ENCODE data around the gene PARD3.
"Not testable (repeated sequence)": the region's sequence is repeated elsewhere in the genome, so short reads cannot be mapped to it uniquely, and the experiment has no call there.

The PARD3 gene

DNA sequence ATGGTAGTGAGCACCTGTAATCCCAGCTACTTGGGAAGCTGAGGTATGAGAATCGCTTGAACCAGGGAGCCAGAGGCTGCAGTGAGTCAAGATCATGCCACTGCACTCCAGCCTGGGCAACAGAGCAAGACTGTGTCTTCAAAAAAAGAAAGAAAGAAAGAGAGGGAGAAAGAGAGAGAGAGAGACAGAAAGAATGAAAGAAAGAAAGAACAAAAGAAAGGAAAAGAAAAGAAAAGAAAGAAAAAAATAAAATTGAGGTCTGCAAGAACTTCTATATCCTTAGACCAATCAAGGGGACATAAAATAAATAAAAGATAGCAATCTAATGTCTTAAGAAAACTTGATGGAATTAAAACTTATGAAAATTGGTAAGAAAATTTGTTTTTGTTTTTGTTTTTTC, 34.9 kb upstream of the PARD3 start:
- Histone ChIP-seq H3K9me3 (ENCODE audit: insufficient read depth, low read length) (no peaks in the 10 kb centered on the region), H3K4me2 (ENCODE audit: low read depth, low read length, poor library complexity, severe bottlenecking) (no peak overlapping the region), H3F3A (ENCODE audit: insufficient read depth) (no peaks in the 10 kb centered on the region), H3K9me2 (replicated peaks; ENCODE audit: insufficient read depth, low read length) (no peaks in the 10 kb centered on the region), H3K4me3 (ENCODE audit: insufficient read depth, low read length, poor library complexity, severe bottlenecking) (no peak overlapping the region), H3K27ac (ENCODE audit: low read depth, low read length) (no peak overlapping the region), H3K79me2 (ENCODE audit: insufficient read depth, low read length) (no peaks in the 10 kb centered on the region), H2AFZ (ENCODE audit: low read depth, low read length, severe bottlenecking) (no peak overlapping the region), H3K36me3 (ENCODE audit: low read length) (no peaks in the 10 kb centered on the region), H3K9ac (ENCODE audit: low read length) (no peak overlapping the region), H4K20me1 (ENCODE audit: low read depth, low read length) (no peaks in the 10 kb centered on the region), H3K27me3 (ENCODE audit: low read length) (no peaks in the 10 kb centered on the region)
- TF ChIP-seq, protein P1, sequence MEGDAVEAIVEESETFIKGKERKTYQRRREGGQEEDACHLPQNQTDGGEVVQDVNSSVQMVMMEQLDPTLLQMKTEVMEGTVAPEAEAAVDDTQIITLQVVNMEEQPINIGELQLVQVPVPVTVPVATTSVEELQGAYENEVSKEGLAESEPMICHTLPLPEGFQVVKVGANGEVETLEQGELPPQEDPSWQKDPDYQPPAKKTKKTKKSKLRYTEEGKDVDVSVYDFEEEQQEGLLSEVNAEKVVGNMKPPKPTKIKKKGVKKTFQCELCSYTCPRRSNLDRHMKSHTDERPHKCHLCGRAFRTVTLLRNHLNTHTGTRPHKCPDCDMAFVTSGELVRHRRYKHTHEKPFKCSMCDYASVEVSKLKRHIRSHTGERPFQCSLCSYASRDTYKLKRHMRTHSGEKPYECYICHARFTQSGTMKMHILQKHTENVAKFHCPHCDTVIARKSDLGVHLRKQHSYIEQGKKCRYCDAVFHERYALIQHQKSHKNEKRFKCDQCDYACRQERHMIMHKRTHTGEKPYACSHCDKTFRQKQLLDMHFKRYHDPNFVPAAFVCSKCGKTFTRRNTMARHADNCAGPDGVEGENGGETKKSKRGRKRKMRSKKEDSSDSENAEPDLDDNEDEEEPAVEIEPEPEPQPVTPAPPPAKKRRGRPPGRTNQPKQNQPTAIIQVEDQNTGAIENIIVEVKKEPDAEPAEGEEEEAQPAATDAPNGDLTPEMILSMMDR (IDR thresholded peaks at IDR 0.05; ENCODE audit: insufficient read depth, low read length, poor library complexity, severe bottlenecking) = no peak
- TF ChIP-seq EZH2phosphoT487 (conservative IDR thresholded peaks at IDR 0.05; ENCODE audit: low read length) = no peak

DNA sequence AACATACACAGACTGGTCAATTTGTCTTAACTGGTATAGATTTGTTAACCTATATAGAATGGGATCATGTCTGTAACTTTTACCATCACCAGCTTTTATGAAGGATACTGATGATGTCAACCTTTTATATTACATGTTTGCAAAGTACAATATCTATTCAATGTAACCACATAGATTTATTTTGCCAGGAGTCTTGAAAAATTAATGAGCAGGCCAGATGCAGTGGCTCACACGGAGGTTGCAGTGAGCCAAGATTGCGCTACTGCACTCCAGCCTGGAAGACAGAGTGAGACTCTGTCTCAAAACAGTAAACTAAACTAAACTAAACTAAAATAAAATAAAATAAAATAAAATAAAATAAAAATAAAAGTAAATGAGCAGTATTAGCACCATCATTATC, 30.0 kb upstream of the PARD3 start:
- no peak overlapping the region for H2AFZ ChIP-seq (ENCODE audit: low read depth, low read length, severe bottlenecking)
- no peaks in the 10 kb centered on the region for H3K9me3 ChIP-seq (ENCODE audit: insufficient read depth, low read length)
- no peaks in the 10 kb centered on the region for H3K9me2 ChIP-seq (replicated peaks; ENCODE audit: insufficient read depth, low read length)
- no peak overlapping the region for H3K9ac ChIP-seq (ENCODE audit: low read length)
- no peak overlapping the region for H3K4me2 ChIP-seq (ENCODE audit: low read depth, low read length, poor library complexity, severe bottlenecking)
- H4K20me1 ChIP-seq (ENCODE audit: low read depth, low read length) = no peaks in the 10 kb centered on the region
- no peak overlapping the region for H3K27ac ChIP-seq (ENCODE audit: low read depth, low read length)
- H3F3A ChIP-seq (ENCODE audit: insufficient read depth) = no peaks in the 10 kb centered on the region
- no peaks in the 10 kb centered on the region for H3K36me3 ChIP-seq (ENCODE audit: low read length)
- H3K27me3 ChIP-seq (ENCODE audit: low read length) = no peaks in the 10 kb centered on the region
- H3K4me3 ChIP-seq (ENCODE audit: insufficient read depth, low read length, poor library complexity, severe bottlenecking) = no peak overlapping the region
- no peaks in the 10 kb centered on the region for H3K79me2 ChIP-seq (ENCODE audit: insufficient read depth, low read length)
- no peak for TF ChIP-seq EZH2phosphoT487 (conservative IDR thresholded peaks at IDR 0.05; ENCODE audit: low read length)
- TF ChIP-seq, protein P1 (IDR thresholded peaks at IDR 0.05; ENCODE audit: insufficient read depth, low read length, poor library complexity, severe bottlenecking) = no peak

GRCh38 chr10:34844448-34844847, 29.4 kb upstream of the PARD3 start:
- Histone ChIP-seq H2AFZ (ENCODE audit: low read depth, low read length, severe bottlenecking) (no peak overlapping the region), H4K20me1 (ENCODE audit: low read depth, low read length) (no peaks in the 10 kb centered on the region), H3K9me3 (ENCODE audit: insufficient read depth, low read length) (no peaks in the 10 kb centered on the region), H3K4me2 (ENCODE audit: low read depth, low read length, poor library complexity, severe bottlenecking) (no peak overlapping the region), H3F3A (ENCODE audit: insufficient read depth) (no peaks in the 10 kb centered on the region), H3K27me3 (ENCODE audit: low read length) (no peaks in the 10 kb centered on the region), H3K27ac (ENCODE audit: low read depth, low read length) (no peak overlapping the region), H3K9ac (ENCODE audit: low read length) (no peak overlapping the region), H3K4me3 (ENCODE audit: insufficient read depth, low read length, poor library complexity, severe bottlenecking) (no peak overlapping the region), H3K36me3 (ENCODE audit: low read length) (no peaks in the 10 kb centered on the region), H3K79me2 (ENCODE audit: insufficient read depth, low read length) (no peaks in the 10 kb centered on the region), H3K9me2 (replicated peaks; ENCODE audit: insufficient read depth, low read length) (no peaks in the 10 kb centered on the region)
- TF ChIP-seq EZH2phosphoT487 (conservative IDR thresholded peaks at IDR 0.05; ENCODE audit: low read length) = no peak

DNA sequence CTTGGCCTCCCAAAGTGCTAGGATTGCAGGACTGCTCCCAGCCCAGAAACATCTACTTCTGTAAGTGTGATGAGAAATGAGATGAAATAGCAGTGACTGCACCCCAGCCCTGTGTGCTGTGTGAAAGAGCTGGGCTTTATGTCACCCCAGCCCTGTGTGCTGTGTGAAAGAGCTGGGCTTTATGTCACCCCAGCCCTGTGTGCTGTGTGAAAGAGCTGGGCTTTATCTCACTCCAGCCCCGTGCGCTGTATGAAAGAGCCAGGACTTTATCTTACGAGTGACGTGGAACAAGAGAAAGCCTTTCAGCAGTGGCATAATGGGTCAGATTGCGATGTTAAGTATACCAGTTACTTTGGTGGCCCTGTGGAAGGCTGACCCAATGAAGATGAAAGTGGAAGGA, 28.4 kb upstream of the PARD3 start:
- H3K4me2 ChIP-seq (ENCODE audit: low read depth, low read length, poor library complexity, severe bottlenecking); H3K36me3 ChIP-seq (ENCODE audit: low read length); H3K9me2 ChIP-seq (replicated peaks; ENCODE audit: insufficient read depth, low read length); H3K79me2 ChIP-seq (ENCODE audit: insufficient read depth, low read length); H3K4me3 ChIP-seq (ENCODE audit: insufficient read depth, low read length, poor library complexity, severe bottlenecking); H4K20me1 ChIP-seq (ENCODE audit: low read depth, low read length); H3K9me3 ChIP-seq (ENCODE audit: insufficient read depth, low read length); H3K9ac ChIP-seq (ENCODE audit: low read length); H2AFZ ChIP-seq (ENCODE audit: low read depth, low read length, severe bottlenecking); H3K27ac ChIP-seq (ENCODE audit: low read depth, low read length); H3K27me3 ChIP-seq (ENCODE audit: low read length); H3F3A ChIP-seq (ENCODE audit: insufficient read depth): not testable (repeated sequence)
